Testis (tissue), 3 donors: Measurements from ENCODE around the gene TGFB1. TPM values are rescaled to one million over a fixed set of nuclear protein-coding genes. Genes with fewer than 3 reads are reported as not detected.

ENCODE experiments used
- DNase-seq: peaks from one replicate; pipeline ENCODE4 v3.0.0-alpha.2; 2019
- H3K27ac ChIP-seq, 2 donors: fragments of 200-600 bp; sonication (generic); one replicate each; pipeline ENCODE4 v1.5.1; 2019
- H3K27me3 ChIP-seq: fragments of 200-600 bp; sonication (generic); one replicate; pipeline ENCODE4 v1.5.1; 2019
- H3K36me3 ChIP-seq: fragments of 200-600 bp; sonication (generic); one replicate; pipeline ENCODE4 v1.5.1; 2017; ENCODE audit warnings: low read depth; ENCODE audit errors: missing control alignments
- H3K4me1 ChIP-seq: fragments of 200-600 bp; sonication (generic); one replicate; pipeline ENCODE4 v1.5.1; 2019
- H3K4me3 ChIP-seq, 2 donors: fragments of 200-600 bp; sonication (generic); one replicate each; pipeline ENCODE4 v1.5.1; 2017 to 2019
- H3K9me3 ChIP-seq: fragments of 200-600 bp; sonication (generic); one replicate; pipeline ENCODE4 v1.5.1; 2017
- POLR2A ChIP-seq: fragments of 450-650 bp; IDR thresholded peaks from one replicate; pipeline ENCODE4 v1.6.1; 2017; ENCODE audit warnings: antibody characterized with exemption, mild to moderate bottlenecking, moderate library complexity
- WGBS, 2 donors: methylation state at CpG; one replicate each; pipeline ENCODE4 v1.1.5; 2018; 5-methylcytosine and 5-hydroxymethylcytosine counted together
- intact Hi-C: fragments of 100-400 bp; cut with DNase I; formaldehyde crosslinking; loops from one replicate; pipeline ENCODE4 v1.15.1; 2023; ENCODE audit warnings: low total_unique reads
- polyA plus RNA-seq: library from polyadenylated mRNA; stranded (reverse); fragments of 350-450 nt; fragmentation: Illumina TruSeq; extraction: RNeasy Lipid Tissue Mini Kit (QIAGEN cat#74804); gene quantifications from one replicate; pipeline ENCODE4 v1.2.3, GENCODE V29; 2014; ENCODE audit warnings: low read depth, low replicate concordance; ENCODE audit not compliant: insufficient read depth
- total RNA-seq, 2 donors: library from RNA; depleted of rRNA; stranded (reverse); fragments of >200 nt; gene quantifications; one replicate each; pipeline ENCODE4 v1.2.3, GENCODE V29; 2016
- TF ChIP-seq, protein P1 (sequence below), 3 experiments: fragments of 450-650 bp in 2 of 3; fragments of 200-600 bp in 1 of 3; sonication (generic) in 1 of 3; IDR thresholded peaks; one replicate each; pipeline ENCODE4 v1.5.1; 2016 to 2019; ENCODE audit warnings: antibody characterized with exemption in 3 of 3, mild to moderate bottlenecking in 2 of 3, moderate library complexity in 1 of 3

TGFB1 gene
- total and polyA plus RNA-seq, 3 donors from 2014 or later = 12.7 to 19.8 (median 17.0) TPM

DNA sequence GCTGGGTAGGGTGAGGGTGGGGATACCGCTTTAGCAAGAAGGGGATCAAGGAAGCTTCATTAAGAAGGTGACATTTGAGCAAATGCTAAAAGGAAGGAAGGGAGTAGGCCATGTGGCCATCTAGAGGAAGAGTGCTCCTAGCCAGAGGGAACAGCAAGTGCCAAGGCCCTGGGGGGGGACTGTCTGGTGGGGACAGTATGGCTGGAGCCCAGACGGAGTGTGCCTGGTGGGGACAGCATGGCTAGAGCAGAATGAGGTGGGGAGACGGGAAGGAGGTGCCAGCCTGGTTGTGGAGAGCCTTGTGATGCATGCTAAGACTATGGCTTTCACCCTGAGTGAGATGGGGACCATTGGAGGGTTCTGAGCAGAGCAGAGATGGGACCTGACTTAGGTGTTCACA lies 2.1 kb upstream of the TGFB1 start:
- Histone ChIP-seq H3K9me3 (no peaks in the 10 kb centered on the region), H3K27ac (no peak overlapping the region), H3K4me1 (peaks cover 4% of the 10 kb centered on the region), H3K36me3 (no peaks in the 10 kb centered on the region), H3K4me3 (no peak overlapping the region), H3K27me3 (no peaks in the 10 kb centered on the region)
- 82 to 86% methylated on average over 3 of the region's 3 CpGs for WGBS, 2 donors
- DNase-seq = no peak
- intact Hi-C loops = no loop called here
- TF ChIP-seq, protein P1, sequence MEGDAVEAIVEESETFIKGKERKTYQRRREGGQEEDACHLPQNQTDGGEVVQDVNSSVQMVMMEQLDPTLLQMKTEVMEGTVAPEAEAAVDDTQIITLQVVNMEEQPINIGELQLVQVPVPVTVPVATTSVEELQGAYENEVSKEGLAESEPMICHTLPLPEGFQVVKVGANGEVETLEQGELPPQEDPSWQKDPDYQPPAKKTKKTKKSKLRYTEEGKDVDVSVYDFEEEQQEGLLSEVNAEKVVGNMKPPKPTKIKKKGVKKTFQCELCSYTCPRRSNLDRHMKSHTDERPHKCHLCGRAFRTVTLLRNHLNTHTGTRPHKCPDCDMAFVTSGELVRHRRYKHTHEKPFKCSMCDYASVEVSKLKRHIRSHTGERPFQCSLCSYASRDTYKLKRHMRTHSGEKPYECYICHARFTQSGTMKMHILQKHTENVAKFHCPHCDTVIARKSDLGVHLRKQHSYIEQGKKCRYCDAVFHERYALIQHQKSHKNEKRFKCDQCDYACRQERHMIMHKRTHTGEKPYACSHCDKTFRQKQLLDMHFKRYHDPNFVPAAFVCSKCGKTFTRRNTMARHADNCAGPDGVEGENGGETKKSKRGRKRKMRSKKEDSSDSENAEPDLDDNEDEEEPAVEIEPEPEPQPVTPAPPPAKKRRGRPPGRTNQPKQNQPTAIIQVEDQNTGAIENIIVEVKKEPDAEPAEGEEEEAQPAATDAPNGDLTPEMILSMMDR (IDR thresholded peaks at IDR 0.05) = no peak
- no peak for TF ChIP-seq POLR2A

DNA sequence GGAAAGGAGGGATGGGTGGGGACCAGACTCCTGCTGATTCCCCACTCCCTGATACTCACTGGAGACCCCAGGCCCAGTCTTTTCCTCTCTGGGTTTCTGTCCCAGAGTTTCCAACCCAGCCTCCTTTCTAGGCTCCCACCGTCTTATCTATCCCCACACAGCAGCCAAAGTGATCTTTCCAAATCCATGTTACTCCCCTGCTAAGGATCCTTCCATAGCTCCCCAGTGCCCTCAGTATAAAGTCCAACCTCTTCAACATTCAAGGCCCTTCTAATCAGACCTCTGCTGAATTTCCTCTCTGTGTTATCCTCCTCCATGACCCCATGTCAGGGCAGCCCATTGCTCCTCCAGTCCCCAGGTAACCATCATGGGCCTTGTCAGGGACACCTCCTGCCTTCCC lies 1.3 kb upstream of the TGFB1 start:
- Histone ChIP-seq H3K4me3 (no peak overlapping the region), H3K27me3 (no peaks in the 10 kb centered on the region), H3K27ac (no peak overlapping the region), H3K36me3 (no peaks in the 10 kb centered on the region), H3K9me3 (no peaks in the 10 kb centered on the region), H3K4me1 (peaks cover 8% of the 10 kb centered on the region)
- no peak for DNase-seq
- WGBS, 2 donors = 79 to 96% methylated on average over 1 of the region's 1 CpG
- TF ChIP-seq POLR2A = no peak
- TF ChIP-seq, protein P1 (IDR thresholded peaks at IDR 0.05) = no peak
- intact Hi-C loops = no loop called here

DNA sequence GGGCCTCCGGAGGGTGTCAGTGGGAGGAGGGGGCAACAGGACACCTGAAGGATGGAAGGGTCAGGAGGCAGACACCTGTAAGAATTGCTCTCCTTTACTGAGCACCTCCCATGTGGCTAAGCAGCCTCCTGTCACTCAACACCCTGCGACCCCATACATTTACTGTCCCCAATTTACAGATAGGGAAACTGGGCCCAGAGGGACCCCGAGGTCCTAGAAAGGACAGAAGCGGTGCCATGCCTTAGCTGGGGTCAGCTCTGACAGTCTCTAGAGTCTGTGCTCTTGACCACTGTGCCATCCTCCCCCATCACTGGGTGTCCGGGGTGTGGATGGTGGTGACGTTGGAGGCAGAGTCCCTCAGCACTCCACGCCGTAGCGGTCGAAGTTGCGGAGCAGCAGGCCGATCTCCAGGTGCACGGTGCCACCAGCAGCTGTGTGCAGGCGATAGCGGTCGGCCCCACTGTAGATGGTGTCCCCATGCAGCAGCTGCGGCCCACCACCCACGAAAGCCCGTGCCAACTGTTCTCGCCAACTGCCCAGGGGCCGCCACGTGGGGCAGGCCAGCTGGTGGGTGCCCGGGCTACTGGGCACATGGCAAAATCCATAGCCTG lies 726 bp upstream of the TGFB1 start:
- no peaks in the 10 kb centered on the region for H3K36me3 ChIP-seq
- no peak for DNase-seq
- no peak for TF ChIP-seq POLR2A
- TF ChIP-seq, protein P1 (IDR thresholded peaks at IDR 0.05) = no peak
- no peaks in the 10 kb centered on the region for H3K9me3 ChIP-seq
- H3K4me3 ChIP-seq = peak overlapping the region in 1 of 2 donors; percentile 69
- H3K4me1 ChIP-seq = peaks cover 8% of the 10 kb centered on the region
- intact Hi-C loops = no loop called here
- H3K27ac ChIP-seq = peak overlapping the region; percentile 52 to 91
- no peaks in the 10 kb centered on the region for H3K27me3 ChIP-seq
- WGBS, 2 donors = 64 to 87% methylated on average over 14 to 23 of the region's 23 CpGs

DNA sequence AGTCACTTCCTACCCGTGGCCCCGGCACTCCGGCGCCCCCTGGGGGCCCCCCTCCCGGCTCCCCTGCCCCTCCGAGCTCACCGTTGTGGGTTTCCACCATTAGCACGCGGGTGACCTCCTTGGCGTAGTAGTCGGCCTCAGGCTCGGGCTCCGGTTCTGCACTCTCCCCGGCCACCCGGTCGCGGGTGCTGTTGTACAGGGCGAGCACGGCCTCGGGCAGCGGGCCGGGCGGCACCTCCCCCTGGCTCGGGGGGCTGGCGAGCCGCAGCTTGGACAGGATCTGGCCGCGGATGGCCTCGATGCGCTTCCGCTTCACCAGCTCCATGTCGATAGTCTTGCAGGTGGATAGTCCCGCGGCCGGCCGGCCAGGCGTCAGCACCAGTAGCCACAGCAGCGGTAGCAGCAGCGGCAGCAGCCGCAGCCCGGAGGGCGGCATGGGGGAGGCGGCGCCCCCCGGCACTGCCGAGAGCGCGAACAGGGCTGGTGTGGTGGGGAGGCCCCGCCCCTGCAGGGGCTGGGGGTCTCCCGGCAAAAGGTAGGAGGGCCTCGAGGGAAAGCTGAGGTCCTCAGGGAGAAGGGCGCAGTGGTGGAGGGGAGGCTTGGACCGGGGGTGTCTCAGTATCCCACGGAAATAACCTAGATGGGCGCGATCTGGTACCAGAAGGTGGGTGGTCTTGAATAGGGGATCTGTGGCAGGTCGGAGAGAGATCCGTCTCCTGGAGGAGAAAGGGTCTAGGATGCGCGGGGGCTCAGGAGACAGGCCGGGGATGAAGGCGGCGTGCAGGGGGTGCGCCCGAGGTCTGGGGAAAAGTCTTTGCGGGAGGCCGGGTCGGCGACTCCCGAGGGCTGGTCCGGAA lies 885 bp downstream of the TGFB1 start:
- DNase-seq = peak; percentile 56
- peaks cover 8% of the 10 kb centered on the region for H3K4me1 ChIP-seq
- no peaks in the 10 kb centered on the region for H3K36me3 ChIP-seq
- H3K4me3 ChIP-seq = peak overlapping the region; percentile 68 to 69
- H3K27ac ChIP-seq = peak overlapping the region; percentile 52 to 91
- TF ChIP-seq, protein P1 (IDR thresholded peaks at IDR 0.05) = peak in 2 of 3 experiments; percentile 14 to 26
- no peak for TF ChIP-seq POLR2A
- 1 to 2% methylated on average over 27 to 60 of the region's 71 CpGs for WGBS, 2 donors
- H3K27me3 ChIP-seq = no peaks in the 10 kb centered on the region
- intact Hi-C loops = no loop called here
- no peaks in the 10 kb centered on the region for H3K9me3 ChIP-seq
